ENCODE results near the gene LRMDA.

Gene LRMDA

DNA sequence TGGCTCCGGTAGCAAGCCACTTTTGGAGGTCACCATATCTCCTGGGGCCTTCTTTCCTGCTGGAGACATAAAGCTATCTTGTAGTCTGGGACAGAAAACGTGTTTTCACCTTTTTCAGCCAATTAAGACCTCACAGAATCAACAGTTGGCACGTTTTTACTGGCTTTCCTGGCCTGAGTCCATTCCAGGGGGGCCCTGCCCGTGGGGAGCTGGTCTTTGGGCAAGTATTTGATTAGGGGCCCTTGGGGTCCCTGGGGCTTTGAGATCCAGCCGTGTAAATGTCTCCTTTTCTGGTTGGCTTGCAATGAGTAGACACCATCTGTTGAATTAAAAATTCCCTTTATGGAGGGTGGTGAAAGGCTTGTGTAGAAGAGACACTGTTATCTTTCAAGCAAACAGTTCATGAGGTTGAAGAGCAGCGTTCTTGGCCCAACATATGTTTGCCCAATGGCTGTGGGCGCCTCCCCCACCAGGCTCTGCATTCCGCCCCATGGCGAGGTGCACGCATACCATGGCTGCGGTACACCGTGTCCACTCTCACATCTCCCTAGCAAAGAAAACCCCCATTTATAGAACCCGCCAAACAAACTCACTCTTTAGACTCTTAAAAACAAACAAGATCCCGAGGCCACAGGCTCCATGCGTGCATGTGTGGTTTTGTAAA, 593.2 kb downstream of the LRMDA start:
- no peak overlapping the region for H3K4me3 ChIP-seq (ENCODE audit: low read depth, low read length)
- TF ChIP-seq CTCF (IDR thresholded peaks at IDR 0.05; ENCODE audit: insufficient read depth, low read depth, low read length, missing control alignments), result no peak
- DNase-seq (ENCODE audit: low read depth), result no peak

DNA sequence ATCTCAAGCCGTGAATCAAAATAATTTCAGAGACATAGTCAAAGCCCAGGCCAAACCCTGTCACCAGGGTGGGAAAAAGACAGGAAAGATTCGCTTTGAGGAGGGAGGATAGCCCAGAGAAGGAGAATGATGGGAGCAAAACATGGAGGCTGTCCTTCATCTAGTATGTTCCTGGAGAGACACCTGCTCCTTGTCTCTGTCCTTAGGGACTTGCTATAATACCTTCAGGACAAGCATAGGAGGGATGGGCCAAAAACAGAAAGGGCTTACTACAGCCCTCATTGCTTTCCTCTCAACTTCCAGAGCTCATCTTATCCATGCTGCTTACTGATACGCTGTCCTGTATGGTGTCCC, 593.7 kb downstream of the LRMDA start:
- no peak overlapping the region for H3K4me3 ChIP-seq (ENCODE audit: low read depth, low read length)
- no peak for TF ChIP-seq CTCF (IDR thresholded peaks at IDR 0.05; ENCODE audit: insufficient read depth, low read depth, low read length, missing control alignments)
- no peak for DNase-seq (ENCODE audit: low read depth)

DNA sequence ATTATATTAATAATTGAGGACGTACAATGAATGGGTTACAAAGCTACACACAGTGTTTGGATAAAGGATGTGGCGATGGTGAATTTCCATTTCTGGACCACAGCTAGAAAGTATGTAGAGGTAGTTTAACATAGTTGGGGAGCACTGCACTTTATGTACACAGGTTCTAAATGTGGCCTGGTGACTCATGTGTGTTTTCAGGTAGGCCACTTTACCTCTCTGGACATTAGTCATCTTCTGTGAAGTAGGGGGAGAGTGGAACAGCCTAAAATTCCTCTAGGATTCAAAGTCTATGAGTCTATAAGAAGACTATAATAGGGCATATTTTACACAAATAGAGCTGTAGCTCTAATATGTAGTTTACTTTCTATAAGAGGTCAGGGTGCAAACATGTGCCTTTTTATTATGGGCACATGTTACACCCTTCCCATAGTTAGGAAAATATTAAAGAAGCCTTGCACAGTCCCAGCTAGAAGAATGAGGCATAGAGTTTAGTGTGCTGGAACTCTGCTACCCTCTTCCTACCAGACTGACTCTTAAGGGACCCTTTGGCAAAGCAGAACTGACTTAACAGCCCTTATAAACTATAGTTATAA, 594.9 kb downstream of the LRMDA start:
- TF ChIP-seq CTCF (IDR thresholded peaks at IDR 0.05; ENCODE audit: insufficient read depth, low read depth, low read length, missing control alignments), result no peak
- no peak overlapping the region for H3K4me3 ChIP-seq (ENCODE audit: low read depth, low read length)
- no peak for DNase-seq (ENCODE audit: low read depth)

DNA sequence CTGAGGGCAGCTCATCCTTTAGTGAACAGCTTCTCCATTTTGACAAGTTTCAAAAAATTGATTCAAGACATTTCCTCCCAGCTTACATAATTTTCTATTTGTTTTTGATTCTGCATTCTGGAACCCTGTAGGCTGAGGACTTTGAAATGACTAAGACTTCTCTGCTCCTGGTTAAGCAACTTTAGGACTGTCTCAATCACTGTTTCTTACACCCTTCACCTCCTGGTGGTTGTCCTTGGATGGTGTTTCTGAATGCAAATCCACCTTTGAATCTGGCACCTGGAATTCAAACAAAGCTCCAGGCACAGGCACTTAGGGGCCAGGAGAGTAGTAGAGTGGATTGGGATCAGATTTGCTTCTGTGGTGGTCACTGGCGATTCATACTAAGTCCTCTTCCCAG, 595.5 kb downstream of the LRMDA start:
- H3K4me3 ChIP-seq (ENCODE audit: low read depth, low read length), result no peak overlapping the region
- DNase-seq (ENCODE audit: low read depth), result no peak

GRCh38 chr10:76029782-76030181, 598.4 kb downstream of the LRMDA start:
- DNase-seq (ENCODE audit: low read depth), result no peak
- H3K4me3 ChIP-seq (ENCODE audit: low read depth, low read length), result no peak overlapping the region
- TF ChIP-seq CTCF (IDR thresholded peaks at IDR 0.05; ENCODE audit: insufficient read depth, low read depth, low read length, missing control alignments), result no peak

More for the DNA sequence above, 595.5 kb downstream of the LRMDA start:
- no peak for TF ChIP-seq CTCF (IDR thresholded peaks at IDR 0.05; ENCODE audit: insufficient read depth, low read depth, low read length, missing control alignments)

DNA sequence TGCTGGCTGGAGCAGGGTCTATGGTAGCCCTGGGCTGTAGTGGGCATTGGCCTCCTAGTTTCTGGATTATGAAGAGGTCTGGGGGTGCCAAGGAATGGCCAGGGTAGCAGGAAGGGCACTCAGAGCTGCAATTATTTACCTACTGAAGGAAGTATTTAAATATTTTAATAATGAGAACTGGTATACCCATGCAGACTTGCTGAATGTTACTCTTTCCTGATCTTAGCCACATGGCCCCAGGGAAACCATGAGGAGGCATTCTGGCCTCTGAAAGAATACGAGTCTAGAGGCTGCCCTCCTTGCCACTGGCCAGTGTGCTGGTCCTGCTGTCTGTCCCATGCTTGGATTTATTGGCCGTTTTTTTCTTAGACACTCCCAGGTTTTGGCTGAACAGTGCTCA, 599.7 kb downstream of the LRMDA start:
- no peak for DNase-seq (ENCODE audit: low read depth)
- no peak for TF ChIP-seq CTCF (IDR thresholded peaks at IDR 0.05; ENCODE audit: insufficient read depth, low read depth, low read length, missing control alignments)
- no peak overlapping the region for H3K4me3 ChIP-seq (ENCODE audit: low read depth, low read length)
